OCI-LY3 (cell line): ENCODE data around the gene LEPROT.

Source experiments
- EZH2phosphoT487 ChIP-seq: fragments of 200-600 bp; shearing (Covaris generic); IDR thresholded peaks from 2 replicates; pipeline ENCODE4 v1.6.1; 2018; ENCODE audit warnings: antibody characterized with exemption, mixed run types, low read depth
- TF ChIP-seq, protein P1 (sequence below): fragments of 200-600, 300-600 bp; sonication (generic); IDR thresholded peaks from 2 replicates; pipeline ENCODE4 v1.5.1; 2014; ENCODE audit warnings: antibody characterized with exemption, low read length, low read depth

DNA sequence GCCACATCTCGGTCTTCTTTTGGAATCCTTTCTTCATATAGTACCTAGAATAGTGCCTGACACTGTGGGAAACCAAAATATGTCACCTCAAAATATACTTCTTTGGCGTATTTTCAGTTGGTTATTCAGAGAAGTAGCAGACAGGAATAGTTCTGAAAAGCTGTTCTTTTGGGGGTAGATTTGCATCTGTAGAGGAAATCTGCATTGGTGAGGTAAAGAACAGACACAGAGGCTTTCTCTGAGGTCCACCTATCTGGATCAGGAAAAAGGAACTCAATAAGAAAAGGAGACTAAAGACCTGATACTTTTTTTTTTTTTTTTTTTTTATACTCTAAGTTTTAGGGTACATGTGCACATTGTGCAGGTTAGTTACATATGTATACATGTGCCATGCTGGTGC, 23.2 kb downstream of the LEPROT start:
- no peak for TF ChIP-seq EZH2phosphoT487
- TF ChIP-seq, protein P1, sequence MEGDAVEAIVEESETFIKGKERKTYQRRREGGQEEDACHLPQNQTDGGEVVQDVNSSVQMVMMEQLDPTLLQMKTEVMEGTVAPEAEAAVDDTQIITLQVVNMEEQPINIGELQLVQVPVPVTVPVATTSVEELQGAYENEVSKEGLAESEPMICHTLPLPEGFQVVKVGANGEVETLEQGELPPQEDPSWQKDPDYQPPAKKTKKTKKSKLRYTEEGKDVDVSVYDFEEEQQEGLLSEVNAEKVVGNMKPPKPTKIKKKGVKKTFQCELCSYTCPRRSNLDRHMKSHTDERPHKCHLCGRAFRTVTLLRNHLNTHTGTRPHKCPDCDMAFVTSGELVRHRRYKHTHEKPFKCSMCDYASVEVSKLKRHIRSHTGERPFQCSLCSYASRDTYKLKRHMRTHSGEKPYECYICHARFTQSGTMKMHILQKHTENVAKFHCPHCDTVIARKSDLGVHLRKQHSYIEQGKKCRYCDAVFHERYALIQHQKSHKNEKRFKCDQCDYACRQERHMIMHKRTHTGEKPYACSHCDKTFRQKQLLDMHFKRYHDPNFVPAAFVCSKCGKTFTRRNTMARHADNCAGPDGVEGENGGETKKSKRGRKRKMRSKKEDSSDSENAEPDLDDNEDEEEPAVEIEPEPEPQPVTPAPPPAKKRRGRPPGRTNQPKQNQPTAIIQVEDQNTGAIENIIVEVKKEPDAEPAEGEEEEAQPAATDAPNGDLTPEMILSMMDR, result no peak
